GM18867 (cell line): ENCODE measurements around the gene EMILIN2.

Experiments used
- ATAC-seq: cut with Tn5 transposase; IDR thresholded peaks from one replicate; pipeline ENCODE4 v1.9.1; 2021; ENCODE audit warnings: mild to moderate bottlenecking, moderate library complexity; ENCODE audit not compliant: unreplicated experiment

Gene EMILIN2

GRCh38 chr18:2897448-2898185 is 50.8 kb downstream of the EMILIN2 start:
- no peak for ATAC-seq

DNA sequence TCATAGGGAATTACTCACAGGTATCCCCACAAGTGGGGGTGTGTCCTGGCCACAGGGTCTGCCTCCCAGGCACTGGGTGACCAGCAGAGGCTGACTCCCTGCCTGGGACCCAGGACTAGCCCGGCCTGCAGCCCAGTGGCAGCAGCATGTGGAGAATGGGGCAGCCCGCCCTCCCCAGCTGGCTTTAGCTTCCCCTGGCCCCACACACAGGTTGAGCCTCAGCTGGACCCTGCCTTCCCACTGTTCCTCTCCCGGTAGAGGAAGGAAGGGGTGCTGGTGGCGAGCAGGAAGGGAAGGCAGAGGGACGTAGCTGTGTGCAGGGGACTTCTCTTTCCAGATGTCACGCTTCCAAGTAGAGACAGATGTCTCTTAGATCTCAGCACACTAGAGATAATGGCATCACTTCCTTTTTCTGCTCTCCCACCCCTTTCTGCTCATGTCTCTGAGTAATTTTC is 51.4 kb downstream of the EMILIN2 start:
- ATAC-seq: no peak

GRCh38 chr18:2900684-2901422 is 54.0 kb downstream of the EMILIN2 start:
- no peak for ATAC-seq

DNA sequence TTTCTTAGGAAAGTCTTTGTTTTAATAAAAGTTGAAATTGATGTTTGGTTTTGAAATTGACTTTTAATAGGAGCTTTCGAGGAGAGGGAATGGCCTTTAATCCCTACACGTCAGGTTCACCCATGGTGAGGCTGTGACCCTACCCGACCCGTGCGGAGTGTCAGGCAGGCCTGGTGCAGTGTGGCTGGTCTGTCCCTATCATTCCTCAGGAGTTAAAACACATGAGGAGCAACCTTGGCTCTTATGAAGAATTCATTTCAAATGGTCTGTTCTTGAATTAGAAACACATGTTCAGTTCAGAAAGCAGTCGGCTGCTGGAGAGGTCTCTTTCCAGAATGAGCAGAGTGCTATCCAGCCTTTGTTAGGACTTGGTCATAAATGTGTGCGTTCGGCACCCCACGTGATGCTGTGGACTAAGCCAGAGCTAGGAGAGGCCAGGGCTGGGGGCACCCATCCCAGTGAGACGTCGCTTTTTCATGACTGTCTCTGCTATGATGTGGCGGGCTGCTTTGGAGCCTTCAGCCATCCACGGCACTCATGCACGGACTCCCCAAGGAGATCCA is 54.7 kb downstream of the EMILIN2 start:
- no peak for ATAC-seq

- ATAC-seq: no peak
Measured at GRCh38 chr18:2902327-2902726, 55.5 kb downstream of the EMILIN2 start.

DNA sequence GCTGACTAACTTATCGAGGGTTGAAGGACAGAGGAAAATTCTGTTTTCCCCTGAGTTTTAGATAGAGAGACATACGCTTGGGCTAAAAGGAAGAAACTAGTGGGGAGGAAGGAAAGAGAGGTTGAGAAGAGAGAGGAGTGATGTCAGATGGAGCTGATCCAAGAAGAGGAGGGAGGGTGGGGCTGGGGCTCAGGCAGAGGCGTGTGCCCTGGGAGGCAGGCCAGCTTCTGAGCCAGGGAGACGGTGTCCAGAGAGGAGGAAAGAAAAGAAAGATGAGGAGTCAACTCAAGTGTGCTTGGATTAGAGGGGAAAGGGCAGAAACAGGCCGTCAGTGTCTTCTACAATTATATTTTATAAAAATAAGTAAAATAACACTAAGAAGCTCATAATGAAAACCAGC is 56.2 kb downstream of the EMILIN2 start:
- ATAC-seq: no peak

DNA sequence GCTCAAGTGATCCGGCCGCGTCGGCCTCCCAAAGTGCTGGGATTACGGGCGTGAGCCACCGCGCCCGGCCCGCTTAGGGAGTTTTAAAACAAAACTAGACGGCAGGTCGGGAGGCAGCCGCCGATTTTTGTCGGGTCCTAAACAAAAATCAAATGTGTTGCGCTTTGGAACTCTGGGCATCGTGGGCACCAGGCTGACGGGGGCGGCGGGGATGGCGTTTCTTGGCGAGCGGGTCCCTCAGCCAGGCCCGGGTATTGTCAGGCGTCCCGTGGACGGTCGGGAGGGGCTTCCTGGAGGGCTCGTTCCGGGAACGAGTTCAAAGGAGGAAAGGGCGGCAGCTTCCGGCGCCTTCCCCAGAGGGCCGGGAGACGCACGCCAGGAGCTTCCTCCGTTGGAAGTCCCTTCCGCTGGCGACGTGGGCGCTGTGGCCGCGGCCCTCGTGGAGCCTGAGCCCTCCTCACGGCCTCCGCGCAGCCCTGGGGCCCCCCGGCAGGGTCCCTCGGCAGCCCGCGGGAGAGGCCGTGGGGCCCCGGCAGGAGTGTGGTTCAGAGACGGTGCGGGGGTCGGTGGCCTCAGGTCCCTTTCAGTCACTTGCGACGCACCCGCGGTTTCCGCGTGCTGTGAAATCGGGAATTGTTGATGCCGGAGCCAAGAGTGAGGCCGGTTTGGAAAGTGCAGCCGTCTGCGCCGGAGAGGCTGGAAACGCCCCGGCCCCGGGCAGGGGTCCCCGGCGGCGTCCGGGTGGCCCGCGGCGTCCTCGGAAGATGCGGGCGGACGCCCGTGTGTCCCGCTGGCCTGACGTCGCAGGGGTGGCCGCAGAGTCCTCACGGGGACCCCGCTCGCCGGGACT is 59.3 kb downstream of the EMILIN2 start:
- ATAC-seq: peak; percentile 24

DNA sequence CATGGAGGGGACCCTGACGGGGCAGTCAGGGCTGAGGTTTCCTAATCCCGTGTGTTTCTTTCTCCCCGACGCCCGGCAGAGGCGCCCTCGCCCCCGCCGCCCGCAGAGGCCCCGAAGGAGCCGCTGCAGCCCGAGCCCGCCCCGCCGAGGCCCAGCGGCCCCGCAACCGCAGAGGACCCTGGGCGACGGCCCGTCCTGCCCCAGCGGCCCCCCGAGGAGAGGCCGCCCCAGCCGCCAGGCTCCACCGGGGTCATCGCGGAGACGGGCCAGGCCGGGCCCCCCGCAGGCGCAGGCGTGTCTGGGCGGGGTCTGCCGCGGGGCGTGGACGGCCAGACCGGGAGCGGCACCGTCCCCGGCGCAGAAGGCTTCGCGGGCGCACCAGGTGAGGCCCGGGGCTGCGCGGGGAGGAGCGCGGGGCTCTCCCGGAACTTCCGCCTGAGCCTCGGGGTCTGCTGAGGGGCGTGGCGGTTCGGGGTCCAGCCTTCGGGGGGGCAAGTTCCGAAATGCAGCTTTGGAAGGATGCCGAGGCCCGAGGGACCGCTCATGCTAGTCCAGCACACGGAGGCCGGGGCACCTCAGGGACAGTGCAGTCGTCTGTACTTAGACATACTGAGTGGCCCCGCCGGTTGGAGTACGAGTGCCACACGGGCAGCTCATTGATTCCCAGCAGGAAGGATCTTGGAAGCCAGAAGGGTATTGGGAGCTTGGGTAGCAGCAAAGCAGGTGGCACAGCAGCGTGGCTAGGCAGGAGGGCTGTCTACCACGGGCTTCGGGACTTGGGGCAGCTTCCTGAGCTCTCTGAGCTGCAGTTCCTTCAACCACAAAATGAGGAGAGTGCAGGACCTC is 60.1 kb downstream of the EMILIN2 start:
- ATAC-seq: peak; percentile 61

DNA sequence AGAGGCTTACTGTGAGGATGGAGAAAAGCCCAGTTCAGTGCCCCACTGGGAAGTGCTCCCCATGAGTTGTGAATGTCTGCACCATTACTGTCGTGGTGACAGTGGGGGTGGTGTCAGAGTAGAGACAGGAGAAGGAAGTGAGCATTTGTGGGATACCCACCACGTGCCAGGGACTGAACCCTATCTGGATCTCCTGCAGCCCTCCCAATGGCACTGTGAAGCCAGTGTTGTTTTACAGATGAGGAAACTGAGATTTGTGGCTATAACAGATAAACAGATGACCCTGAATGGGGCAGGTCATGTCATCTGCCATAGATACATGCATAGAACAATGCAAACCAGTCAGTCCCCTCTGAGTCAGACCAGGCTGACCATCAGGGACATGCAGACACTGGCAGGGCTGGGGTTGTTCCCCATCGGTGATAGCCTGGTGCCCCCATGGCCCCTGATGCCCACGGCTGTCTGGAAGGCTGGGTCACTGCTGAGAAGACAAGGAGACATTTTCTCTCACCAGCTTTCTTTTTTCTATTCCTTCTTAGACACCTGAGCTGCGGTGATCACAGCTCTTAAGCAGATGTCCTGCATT is 60.8 kb downstream of the EMILIN2 start:
- ATAC-seq: no peak

GRCh38 chr18:2908166-2908945 is 61.5 kb downstream of the EMILIN2 start:
- ATAC-seq: no peak

- ATAC-seq: no peak
Measured at GRCh38 chr18:2908946-2909335, 62.1 kb downstream of the EMILIN2 start.

GRCh38 chr18:2909431-2910140 is 62.8 kb downstream of the EMILIN2 start:
- no peak for ATAC-seq

GRCh38 chr18:2910261-2910660 is 63.5 kb downstream of the EMILIN2 start:
- ATAC-seq: no peak

- no peak for ATAC-seq
Measured at GRCh38 chr18:2910751-2911425, 64.1 kb downstream of the EMILIN2 start.

GRCh38 chr18:2911533-2911932 is 64.7 kb downstream of the EMILIN2 start:
- no peak for ATAC-seq

DNA sequence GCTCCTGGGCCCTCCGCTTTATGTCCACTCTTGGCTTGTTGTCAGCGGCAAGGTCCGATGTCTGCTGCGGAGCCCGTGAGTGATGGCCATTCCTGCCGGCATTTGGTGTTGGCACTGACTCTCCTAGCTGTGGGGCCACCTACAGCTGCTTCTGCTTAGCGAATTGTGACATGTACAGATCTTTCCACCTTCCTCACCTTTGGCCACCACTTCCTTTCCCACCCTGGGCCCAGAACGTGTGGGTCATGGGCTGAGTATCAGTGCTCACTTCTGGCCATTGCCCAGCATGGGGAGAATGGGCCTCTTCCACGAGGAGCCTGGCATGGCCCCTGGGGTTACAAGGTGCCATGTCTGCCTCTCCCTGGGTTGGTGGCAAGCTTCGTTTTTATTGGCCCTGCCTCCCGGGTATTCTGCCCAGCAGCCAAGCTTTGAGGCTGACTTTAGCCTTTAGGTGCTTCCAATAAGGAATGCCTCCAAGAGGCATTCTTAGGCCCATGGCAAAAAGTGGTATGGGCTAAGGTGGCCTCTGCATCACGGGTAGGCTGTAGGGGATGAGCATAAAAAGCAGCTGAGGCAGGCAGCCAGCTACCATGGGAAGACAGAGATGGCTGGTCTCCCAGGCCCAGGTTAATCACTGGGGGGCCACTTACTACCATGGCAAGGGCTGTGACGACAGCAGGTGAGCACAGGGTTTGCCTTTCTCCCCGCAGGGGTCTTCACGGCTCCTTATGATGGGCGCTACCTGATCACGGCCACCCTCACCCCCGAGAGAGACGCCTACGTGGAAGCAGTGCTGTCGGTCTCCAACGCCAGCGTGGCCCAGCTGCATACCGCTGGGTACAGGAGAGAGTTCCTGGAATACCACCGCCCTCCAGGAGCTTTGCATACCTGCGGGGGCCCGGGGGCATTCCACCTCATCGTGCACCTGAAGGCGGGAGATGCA is 65.8 kb downstream of the EMILIN2 start:
- ATAC-seq: no peak
